Measurements from ENCODE around the gene SOCS4. TPM values are rescaled to one million over a fixed set of nuclear protein-coding genes. Genes with fewer than 3 reads are reported as not detected.

SOCS4 gene
- total RNA-seq, 1 donor from 2014 or later: 23.7 TPM

DNA sequence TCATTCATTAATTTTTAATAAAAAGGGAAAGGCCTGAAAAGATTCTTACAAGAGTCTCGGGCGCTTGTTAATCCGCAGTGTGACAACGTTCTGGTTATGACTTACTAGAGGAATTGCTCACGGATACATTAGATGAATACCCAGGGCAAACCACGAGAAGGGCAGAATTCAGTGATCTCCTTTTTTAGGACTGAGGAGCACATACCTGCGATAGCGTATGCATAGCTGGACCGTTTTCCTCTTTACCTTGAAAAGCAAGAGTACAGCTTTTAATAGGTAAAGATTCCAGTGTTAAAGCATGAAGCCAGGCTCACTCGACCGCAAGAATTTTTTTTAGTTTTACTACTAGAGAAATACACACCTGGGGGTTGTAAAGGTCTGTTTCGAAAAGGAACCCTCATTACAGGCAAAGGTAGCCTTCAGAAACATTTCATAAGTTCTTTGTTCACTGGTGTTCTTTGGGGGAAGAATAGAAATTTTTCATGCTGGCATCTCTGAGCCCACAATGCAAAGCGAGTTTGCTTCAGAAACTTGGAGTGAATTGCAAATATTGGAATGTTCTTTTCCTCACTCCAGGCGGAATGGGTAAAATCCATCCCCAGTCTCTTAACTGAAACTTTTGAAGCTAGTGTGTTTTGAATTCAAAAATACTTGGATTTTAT lies 25.4 kb downstream of the SOCS4 start:
- Mint-ChIP-seq H3K27ac (peak overlapping the region; percentile 99), H3K27me3 (no peaks in the 10 kb centered on the region), H3K4me1 (ENCODE audit: low read depth) (peaks cover 23% of the 10 kb centered on the region), H3K36me3 (ENCODE audit: insufficient read depth) (peaks cover 18% of the 10 kb centered on the region), H3K9me3 (ENCODE audit: low read depth) (peaks cover 3% of the 10 kb centered on the region), H3K4me3 (ENCODE audit: low read depth) (peak overlapping the region; percentile 95)
- TF ChIP-seq, protein P1, sequence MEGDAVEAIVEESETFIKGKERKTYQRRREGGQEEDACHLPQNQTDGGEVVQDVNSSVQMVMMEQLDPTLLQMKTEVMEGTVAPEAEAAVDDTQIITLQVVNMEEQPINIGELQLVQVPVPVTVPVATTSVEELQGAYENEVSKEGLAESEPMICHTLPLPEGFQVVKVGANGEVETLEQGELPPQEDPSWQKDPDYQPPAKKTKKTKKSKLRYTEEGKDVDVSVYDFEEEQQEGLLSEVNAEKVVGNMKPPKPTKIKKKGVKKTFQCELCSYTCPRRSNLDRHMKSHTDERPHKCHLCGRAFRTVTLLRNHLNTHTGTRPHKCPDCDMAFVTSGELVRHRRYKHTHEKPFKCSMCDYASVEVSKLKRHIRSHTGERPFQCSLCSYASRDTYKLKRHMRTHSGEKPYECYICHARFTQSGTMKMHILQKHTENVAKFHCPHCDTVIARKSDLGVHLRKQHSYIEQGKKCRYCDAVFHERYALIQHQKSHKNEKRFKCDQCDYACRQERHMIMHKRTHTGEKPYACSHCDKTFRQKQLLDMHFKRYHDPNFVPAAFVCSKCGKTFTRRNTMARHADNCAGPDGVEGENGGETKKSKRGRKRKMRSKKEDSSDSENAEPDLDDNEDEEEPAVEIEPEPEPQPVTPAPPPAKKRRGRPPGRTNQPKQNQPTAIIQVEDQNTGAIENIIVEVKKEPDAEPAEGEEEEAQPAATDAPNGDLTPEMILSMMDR (IDR thresholded peaks at IDR 0.05; ENCODE audit: unreplicated experiment): no peak
- no peak for DNase-seq (ENCODE audit: low spot score, unreplicated experiment)

DNA sequence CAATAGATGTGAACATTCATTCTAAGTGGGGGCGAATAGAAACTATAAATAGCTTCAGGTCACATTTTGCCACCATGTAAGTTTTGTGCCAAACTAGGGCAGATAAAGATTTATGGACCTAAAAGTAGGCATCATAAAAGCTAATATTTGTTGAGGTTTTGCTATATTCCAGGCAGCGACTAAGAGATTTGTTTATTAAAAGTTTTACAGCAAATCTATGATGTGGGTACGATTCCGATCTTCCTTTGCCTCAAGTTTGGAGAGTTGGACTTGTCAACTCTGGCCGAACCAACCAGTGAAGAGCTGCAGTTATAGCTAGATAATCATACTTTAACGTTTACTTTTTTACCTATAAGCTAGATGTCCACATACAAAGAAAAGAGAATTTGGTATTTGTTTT lies 26.0 kb downstream of the SOCS4 start:
- peaks cover 20% of the 10 kb centered on the region for H3K36me3 Mint-ChIP-seq (ENCODE audit: insufficient read depth)
- H3K27me3 Mint-ChIP-seq: no peaks in the 10 kb centered on the region
- H3K4me3 Mint-ChIP-seq (ENCODE audit: low read depth): peak overlapping the region; percentile 95
- H3K9me3 Mint-ChIP-seq (ENCODE audit: low read depth): peaks cover 3% of the 10 kb centered on the region
- TF ChIP-seq, protein P1 (IDR thresholded peaks at IDR 0.05; ENCODE audit: unreplicated experiment): no peak
- peaks cover 23% of the 10 kb centered on the region for H3K4me1 Mint-ChIP-seq (ENCODE audit: low read depth)
- no peak for DNase-seq (ENCODE audit: low spot score, unreplicated experiment)
- H3K27ac Mint-ChIP-seq: peak overlapping the region; percentile 99

DNA sequence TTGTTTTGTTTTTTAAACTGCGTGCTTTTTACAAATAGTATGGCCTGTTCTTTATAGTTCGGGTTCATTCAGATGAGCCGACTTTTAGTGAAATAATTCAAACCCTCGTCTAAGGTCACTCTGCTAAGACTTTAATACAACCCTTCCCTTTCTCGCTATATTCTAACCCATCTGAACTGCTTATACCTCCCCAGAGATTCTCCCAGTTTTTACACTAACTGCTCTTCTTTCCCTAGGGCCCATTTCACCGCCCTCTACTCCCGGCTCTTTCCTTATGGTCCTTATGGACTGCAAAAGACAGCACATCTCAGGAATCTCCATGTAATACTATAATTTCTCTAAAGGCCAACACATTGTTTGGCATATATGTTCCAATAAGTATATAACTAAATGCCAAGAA lies 26.5 kb downstream of the SOCS4 start:
- H3K27ac Mint-ChIP-seq: peak overlapping the region; percentile 99
- TF ChIP-seq, protein P1 (IDR thresholded peaks at IDR 0.05; ENCODE audit: unreplicated experiment): no peak
- peaks cover 3% of the 10 kb centered on the region for H3K9me3 Mint-ChIP-seq (ENCODE audit: low read depth)
- no peaks in the 10 kb centered on the region for H3K27me3 Mint-ChIP-seq
- peaks cover 23% of the 10 kb centered on the region for H3K36me3 Mint-ChIP-seq (ENCODE audit: insufficient read depth)
- peak overlapping the region; percentile 95 for H3K4me3 Mint-ChIP-seq (ENCODE audit: low read depth)
- peaks cover 23% of the 10 kb centered on the region for H3K4me1 Mint-ChIP-seq (ENCODE audit: low read depth)
- DNase-seq (ENCODE audit: low spot score, unreplicated experiment): no peak

DNA sequence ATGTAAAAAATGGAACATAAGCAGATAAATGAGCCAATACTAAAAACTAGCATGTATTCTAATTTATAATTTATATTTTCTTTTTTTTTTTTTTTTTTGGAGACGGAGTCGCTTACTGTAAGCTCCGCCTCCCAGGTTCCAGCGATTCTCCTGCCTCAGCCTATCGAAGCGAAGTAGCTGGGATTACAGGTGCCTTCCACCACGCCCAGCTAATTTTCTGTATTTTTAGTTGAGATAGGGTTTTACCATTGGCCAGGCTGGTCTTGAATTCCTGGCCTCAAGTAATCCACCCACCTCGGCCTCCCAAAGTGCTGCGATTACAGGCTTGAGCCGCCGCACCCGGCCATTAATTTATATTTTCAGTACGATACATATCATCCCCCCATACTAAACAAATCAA lies 27.1 kb downstream of the SOCS4 start:
- peaks cover 23% of the 10 kb centered on the region for H3K36me3 Mint-ChIP-seq (ENCODE audit: insufficient read depth)

DNA sequence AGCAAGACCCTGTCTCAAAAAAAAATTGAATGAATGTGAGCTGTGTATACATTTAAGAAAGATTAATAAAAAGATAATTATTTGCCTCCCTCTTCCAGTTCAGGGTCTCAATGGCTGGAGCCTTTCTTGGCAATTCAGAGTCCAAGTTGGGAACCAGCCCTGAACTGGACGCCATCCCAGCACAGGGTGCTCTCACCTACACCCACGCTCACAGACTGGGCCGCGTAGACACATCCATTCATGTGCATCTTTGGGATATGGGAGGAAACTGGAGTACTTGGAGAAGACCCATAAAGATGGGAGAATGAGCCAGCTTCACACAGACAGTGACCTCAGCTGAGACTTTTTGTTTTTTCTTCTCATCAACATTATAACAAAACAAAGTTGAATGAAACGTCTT lies 30.9 kb downstream of the SOCS4 start:
- no peak for DNase-seq (ENCODE audit: low spot score, unreplicated experiment)
- Mint-ChIP-seq H3K27ac (peak overlapping the region; percentile 62), H3K4me1 (ENCODE audit: low read depth) (peaks cover 13% of the 10 kb centered on the region), H3K27me3 (no peaks in the 10 kb centered on the region), H3K36me3 (ENCODE audit: insufficient read depth) (peaks cover 40% of the 10 kb centered on the region), H3K9me3 (ENCODE audit: low read depth) (peaks cover 3% of the 10 kb centered on the region), H3K4me3 (ENCODE audit: low read depth) (no peak overlapping the region)
- TF ChIP-seq, protein P1 (IDR thresholded peaks at IDR 0.05; ENCODE audit: unreplicated experiment): no peak

More for the DNA sequence above, 27.1 kb downstream of the SOCS4 start:
- TF ChIP-seq, protein P1 (IDR thresholded peaks at IDR 0.05; ENCODE audit: unreplicated experiment): no peak
- peaks cover 23% of the 10 kb centered on the region for H3K4me1 Mint-ChIP-seq (ENCODE audit: low read depth)
- no peak overlapping the region for H3K27ac Mint-ChIP-seq
- DNase-seq (ENCODE audit: low spot score, unreplicated experiment): no peak
- no peaks in the 10 kb centered on the region for H3K27me3 Mint-ChIP-seq
- H3K9me3 Mint-ChIP-seq (ENCODE audit: low read depth): peaks cover 3% of the 10 kb centered on the region
- peak overlapping the region; percentile 29 for H3K4me3 Mint-ChIP-seq (ENCODE audit: low read depth)
